Stomach (tissue), 4 donors: ENCODE results near the gene SEMA5A.

ENCODE experiments used
- POLR2A ChIP-seq, 4 donors: fragments of 450-650 bp; IDR thresholded peaks; one replicate each; pipeline ENCODE4 v1.6.1; 2016; ENCODE audit warnings: antibody characterized with exemption in 4 of 4, control low read depth in 2 of 4, mild to moderate bottlenecking in 1 of 4, moderate library complexity in 1 of 4
- POLR2AphosphoS5 ChIP-seq, 3 donors: sonication (generic); formaldehyde crosslinking; IDR thresholded peaks; one replicate each; pipeline ENCODE4 v1.6.1; 2016; ENCODE audit warnings: antibody characterized with exemption in 3 of 3

DNA sequence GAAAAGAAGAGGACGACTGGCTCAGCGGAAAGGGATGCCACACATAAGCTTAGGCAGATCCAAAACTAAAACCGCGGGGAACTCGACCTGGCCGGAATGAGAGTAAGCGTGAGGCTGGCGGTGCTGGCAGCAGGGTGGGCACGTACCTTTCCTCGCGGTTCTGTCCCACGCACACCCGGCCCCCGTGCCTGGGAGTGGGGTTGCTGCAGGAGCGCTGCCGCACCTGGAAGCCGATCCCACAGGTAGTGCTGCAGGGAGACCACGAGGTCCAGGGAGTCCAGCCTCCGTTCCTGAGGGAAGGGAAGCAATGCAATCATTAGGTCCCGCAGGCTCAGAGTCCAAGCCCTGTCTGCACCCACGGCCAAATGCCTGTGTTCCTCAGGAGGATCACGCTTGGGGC is 427.0 kb downstream of the SEMA5A start:
- TF ChIP-seq POLR2A (IDR thresholded peaks at IDR 0.05) (no peak), POLR2AphosphoS5 (IDR thresholded peaks at IDR 0.05) (no peak)
